DND-41 (cell line): ENCODE data around the gene ZNF75A.

Experiments
- ATAC-seq: fragments of 200-7000 bp; cut with Tn5 transposase; 3 replicates; pipeline ENCODE4 v1.9.1; 2021; ENCODE audit warnings: low read depth; ENCODE audit not compliant: insufficient read depth
- DNase-seq: peaks from one replicate; pipeline ENCODE4 v3.0.0-alpha.2; 2020
- H2AFZ ChIP-seq: 2 replicates; pipeline ENCODE4 v1.6.0; 2012; ENCODE audit warnings: low read depth, low read length
- H3K27ac ChIP-seq: 2 replicates; pipeline ENCODE4 v1.5.1; 2012; ENCODE audit warnings: low read length, inconsistent platforms
- H3K27me3 ChIP-seq: fragments of 200-600 bp; sonication (generic); 2 replicates; pipeline ENCODE4 v1.6.0; 2012; ENCODE audit warnings: low read length, mild to moderate bottlenecking, inconsistent platforms; ENCODE audit not compliant: insufficient read depth, poor library complexity
- H3K36me3 ChIP-seq: 2 replicates; pipeline ENCODE4 v1.5.1; 2012; ENCODE audit warnings: low read length, inconsistent platforms; ENCODE audit not compliant: insufficient read depth
- H3K4me1 ChIP-seq: 2 replicates; pipeline ENCODE4 v1.5.1; 2012; ENCODE audit warnings: mild to moderate bottlenecking, low read length; ENCODE audit not compliant: insufficient read depth
- H3K4me2 ChIP-seq: 2 replicates; pipeline ENCODE4 v1.6.0; 2012; ENCODE audit warnings: mild to moderate bottlenecking, moderate library complexity, low read length, inconsistent platforms; ENCODE audit not compliant: insufficient read depth
- H3K4me3 ChIP-seq, 2 experiments: fragments of 200-600 bp in 1 of 2; shearing (Covaris generic) in 1 of 2; 2 replicates each; pipeline ENCODE4 v1.5.1; 2012 to 2016; ENCODE audit warnings: inconsistent platforms in 2 of 2, low read length in 2 of 2, mild to moderate bottlenecking in 2 of 2, low read depth in 1 of 2, moderate library complexity in 1 of 2
- H3K79me2 ChIP-seq: 2 replicates; pipeline ENCODE4 v1.6.0; 2012; ENCODE audit warnings: low read length, inconsistent platforms; ENCODE audit not compliant: insufficient read depth
- H3K9ac ChIP-seq: 2 replicates; pipeline ENCODE4 v1.6.0; 2012; ENCODE audit warnings: low read depth, mild to moderate bottlenecking, inconsistent platforms, low read length, moderate library complexity
- H3K9me3 ChIP-seq: 2 replicates; pipeline ENCODE4 v1.5.1; 2012; ENCODE audit warnings: low read length, moderate library complexity, mild to moderate bottlenecking, inconsistent platforms; ENCODE audit not compliant: insufficient read depth, severe bottlenecking
- H4K20me1 ChIP-seq: 2 replicates; pipeline ENCODE4 v1.6.0; 2012; ENCODE audit warnings: low read length; ENCODE audit not compliant: insufficient read depth
- CTCF ChIP-seq: IDR thresholded peaks from 2 replicates; pipeline ENCODE4 v1.5.1; 2012; ENCODE audit warnings: borderline replicate concordance, low read length, moderate library complexity, mild to moderate bottlenecking; ENCODE audit not compliant: poor library complexity, severe bottlenecking; ENCODE audit errors: extremely low read depth
- EZH2 ChIP-seq: IDR thresholded peaks from 3 replicates; pipeline ENCODE4 v1.6.1; 2012; ENCODE audit warnings: borderline replicate concordance, low read depth, mild to moderate bottlenecking, moderate library complexity, low read length, inconsistent platforms; ENCODE audit not compliant: severe bottlenecking

The ZNF75A gene

GRCh38 chr16:3283543-3284447 lies 21.5 kb upstream of the ZNF75A start:
- Histone ChIP-seq H3K36me3 (peaks cover 47% of the 10 kb centered on the region), H3K4me3 (peak overlapping the region; percentile 68 to 90), H3K4me1 (peaks cover 40% of the 10 kb centered on the region), H4K20me1 (peaks cover 29% of the 10 kb centered on the region), H3K79me2 (peaks cover 55% of the 10 kb centered on the region), H3K27me3 (no peaks in the 10 kb centered on the region), H3K9ac (peak overlapping the region; percentile 89), H2AFZ (peak overlapping the region; percentile 76), H3K27ac (peak overlapping the region; percentile 73), H3K9me3 (peaks cover 2% of the 10 kb centered on the region), H3K4me2 (peak overlapping the region; percentile 94)
- no peak for TF ChIP-seq CTCF
- TF ChIP-seq EZH2 = no peak
- ATAC-seq = no peak
- peak; percentile 13 for DNase-seq

GRCh38 chr16:3285131-3285530 lies 20.2 kb upstream of the ZNF75A start:
- H3K9ac ChIP-seq = peak overlapping the region; percentile 89
- H3K9me3 ChIP-seq = peaks cover 6% of the 10 kb centered on the region
- peaks cover 34% of the 10 kb centered on the region for H4K20me1 ChIP-seq
- no peak for DNase-seq
- H3K4me3 ChIP-seq = peak overlapping the region in 1 of 2 experiments; percentile 90; a peak in 3 of 4 replicates
- H3K36me3 ChIP-seq = peaks cover 60% of the 10 kb centered on the region
- peaks cover 69% of the 10 kb centered on the region for H3K79me2 ChIP-seq
- no peak overlapping the region for H2AFZ ChIP-seq
- peaks cover 40% of the 10 kb centered on the region for H3K4me1 ChIP-seq
- peak overlapping the region; percentile 94 for H3K4me2 ChIP-seq
- H3K27ac ChIP-seq = no peak overlapping the region
- H3K27me3 ChIP-seq = no peaks in the 10 kb centered on the region
- ATAC-seq = no peak
- no peak for TF ChIP-seq CTCF
- TF ChIP-seq EZH2 = no peak

- Histone ChIP-seq H3K27ac (no peak overlapping the region), H2AFZ (no peak overlapping the region), H3K79me2 (peaks cover 80% of the 10 kb centered on the region), H3K9me3 (peaks cover 6% of the 10 kb centered on the region), H3K4me2 (no peak overlapping the region), H3K9ac (no peak overlapping the region), H3K36me3 (peaks cover 77% of the 10 kb centered on the region), H3K4me1 (peaks cover 18% of the 10 kb centered on the region), H4K20me1 (peaks cover 49% of the 10 kb centered on the region), H3K27me3 (no peaks in the 10 kb centered on the region), H3K4me3 (no peak overlapping the region)
- DNase-seq = no peak
- TF ChIP-seq EZH2 (no peak), CTCF (no peak)
- no peak for ATAC-seq
Measured at GRCh38 chr16:3289998-3290673, 15.2 kb upstream of the ZNF75A start.
